Mesendoderm (in vitro differentiated cells): Measurements from ENCODE around the gene SND1. TPM values are rescaled to one million over a fixed set of nuclear protein-coding genes. Genes with fewer than 3 reads are reported as not detected.
A peak's percentile ranks its signal among the peaks of the same experiment; 100 is the strongest.

Experiments used
- DNase-seq: peaks from one replicate; pipeline ENCODE4 v3.0.0; 2013
- H2AK5ac ChIP-seq: 2 replicates; pipeline ENCODE4 v1.6.1; 2013; ENCODE audit warnings: low read length, inconsistent platforms
- H2BK120ac ChIP-seq: 2 replicates; pipeline ENCODE4 v1.6.1; 2013; ENCODE audit warnings: low read depth, mild to moderate bottlenecking, low read length, moderate library complexity, mixed read lengths
- H2BK15ac ChIP-seq: replicated peaks from 2 replicates; pipeline ENCODE4 v1.6.1; 2013; ENCODE audit warnings: low read depth, mild to moderate bottlenecking, moderate library complexity
- H2BK5ac ChIP-seq: 2 replicates; pipeline ENCODE4 v1.6.1; 2013; ENCODE audit warnings: low read length, inconsistent platforms
- H3K18ac ChIP-seq: 2 replicates; pipeline ENCODE4 v1.6.1; 2013; ENCODE audit warnings: mild to moderate bottlenecking, low read length, mixed read lengths
- H3K23ac ChIP-seq: one replicate; pipeline ENCODE4 v1.6.1; 2013; ENCODE audit warnings: low read length
- H3K27ac ChIP-seq: 2 replicates; pipeline ENCODE4 v1.5.1; 2013; ENCODE audit warnings: low read depth, mild to moderate bottlenecking, inconsistent platforms, low read length, moderate library complexity
- H3K27me3 ChIP-seq: 2 replicates; pipeline ENCODE4 v1.6.1; 2013; ENCODE audit warnings: low read length, control low read depth, mild to moderate bottlenecking, inconsistent platforms; ENCODE audit not compliant: insufficient read depth, poor library complexity
- H3K36me3 ChIP-seq: 2 replicates; pipeline ENCODE4 v1.6.1; 2013; ENCODE audit warnings: low read length, inconsistent platforms; ENCODE audit not compliant: control insufficient read depth, insufficient read depth
- H3K4ac ChIP-seq: one replicate; pipeline ENCODE4 v1.6.1; 2013; ENCODE audit warnings: low read depth, mild to moderate bottlenecking, low read length, moderate library complexity
- H3K4me1 ChIP-seq: 2 replicates; pipeline ENCODE4 v1.6.1; 2013; ENCODE audit warnings: low read depth, low read length, inconsistent platforms; ENCODE audit not compliant: control insufficient read depth
- H3K4me2 ChIP-seq: 2 replicates; pipeline ENCODE4 v1.6.1; 2013; ENCODE audit warnings: low read length
- H3K4me3 ChIP-seq: 2 replicates; pipeline ENCODE4 v1.5.1; 2013; ENCODE audit warnings: mild to moderate bottlenecking, low read length
- H3K56ac ChIP-seq: one replicate; pipeline ENCODE4 v1.6.1; 2013; ENCODE audit warnings: low read length
- H3K79me1 ChIP-seq: 2 replicates; pipeline ENCODE4 v1.6.1; 2013; ENCODE audit warnings: low read length, inconsistent platforms
- H3K79me2 ChIP-seq: 2 replicates; pipeline ENCODE4 v1.6.1; 2013; ENCODE audit warnings: mild to moderate bottlenecking, low read length; ENCODE audit not compliant: control insufficient read depth, insufficient read depth
- H3K9ac ChIP-seq: 2 replicates; pipeline ENCODE4 v1.6.1; 2013; ENCODE audit warnings: low read length, inconsistent platforms
- H4K5ac ChIP-seq: one replicate; pipeline ENCODE4 v1.6.1; 2013; ENCODE audit warnings: low read length
- H4K8ac ChIP-seq: one replicate; pipeline ENCODE4 v1.6.1; 2013; ENCODE audit warnings: low read depth, mild to moderate bottlenecking, control low read depth, low read length, moderate library complexity
- WGBS: extraction: QIAGEN DNeasy Blood & Tissue Kit; methylation state at CpG from one replicate; pipeline ENCODE4 v1.1.7; 2013; ENCODE audit warnings: low lambda C conversion rate, missing lambda C conversion rate; ENCODE audit not compliant: insufficient coverage; ENCODE audit errors: extremely low coverage; 5-methylcytosine and 5-hydroxymethylcytosine counted together
- polyA plus RNA-seq, 2 experiments: library from polyadenylated mRNA; stranded (reverse); fragments of 200-250 nt; gene quantifications; one replicate each; pipeline ENCODE4 v1.2.3, GENCODE V29; 2013

SND1 gene
- 94.6 TPM for polyA plus RNA-seq (2013, experiment 1 of 2)
- polyA plus RNA-seq (2013, experiment 2 of 2) = 95.9 TPM

GRCh38 chr7:127651556-127652332, at the start of gene SND1:
TSS of gene SND1 (plus strand) at chr7:127652194. CDS start at chr7:127652374, 180 bp downstream.
- H4K8ac ChIP-seq = peak within 1 kb of the TSS; percentile 29
- no peak within 1 kb of the TSS for H2BK15ac ChIP-seq
- H3K4me1 ChIP-seq = peaks cover 7% of the 10 kb centered on the region
- peak within 1 kb of the TSS; percentile 100 for H3K56ac ChIP-seq
- H3K9ac ChIP-seq = peak within 1 kb of the TSS; percentile 100
- WGBS = no CpG with 5 or more reads among the region's 67 CpGs
- peak; percentile 100 for DNase-seq
- H2BK5ac ChIP-seq = peak within 1 kb of the TSS; percentile 81
- H3K27ac ChIP-seq = peak within 1 kb of the TSS; percentile 63
- H2BK120ac ChIP-seq = peak within 1 kb of the TSS; percentile 47
- H3K79me1 ChIP-seq = peaks cover 9% of the 10 kb centered on the region
- peak within 1 kb of the TSS; percentile 99 for H3K4me3 ChIP-seq
- H2AK5ac ChIP-seq = peak within 1 kb of the TSS; percentile 35
- H4K5ac ChIP-seq = peak within 1 kb of the TSS; percentile 84
- H3K27me3 ChIP-seq = no peaks in the 10 kb centered on the region
- H3K4me2 ChIP-seq = peak within 1 kb of the TSS; percentile 96
- peaks cover 46% of the 10 kb centered on the region for H3K79me2 ChIP-seq
- H3K4ac ChIP-seq = peak within 1 kb of the TSS; percentile 78
- no peaks in the 10 kb centered on the region for H3K36me3 ChIP-seq
- peak within 1 kb of the TSS; percentile 78 for H3K18ac ChIP-seq
- peak within 1 kb of the TSS; percentile 83 for H3K23ac ChIP-seq

- Histone ChIP-seq H3K27me3 (no peaks in the 10 kb centered on the region), H4K8ac (no peak overlapping the region), H2BK120ac (no peak overlapping the region), H2AK5ac (no peak overlapping the region), H3K4ac (no peak overlapping the region), H2BK5ac (no peak overlapping the region), H3K4me2 (no peak overlapping the region), H3K27ac (no peak overlapping the region), H3K36me3 (no peaks in the 10 kb centered on the region), H3K79me1 (no peaks in the 10 kb centered on the region), H3K9ac (no peak overlapping the region), H4K5ac (no peak overlapping the region), H3K4me1 (no peaks in the 10 kb centered on the region), H2BK15ac (no peak overlapping the region), H3K23ac (no peak overlapping the region), H3K79me2 (no peaks in the 10 kb centered on the region), H3K18ac (no peak overlapping the region), H3K56ac (no peak overlapping the region), H3K4me3 (no peak overlapping the region)
- no CpG with 5 or more reads among the region's 6 CpGs for WGBS
- no peak for DNase-seq
Measured at GRCh38 chr7:127608446-127608845, 43.5 kb upstream of the SND1 start.

- H2BK120ac ChIP-seq = no peak overlapping the region
- no peak overlapping the region for H3K4ac ChIP-seq
- no peak overlapping the region for H3K18ac ChIP-seq
- H2AK5ac ChIP-seq = no peak overlapping the region
- no CpG with 5 or more reads among the region's 6 CpGs for WGBS
- H4K8ac ChIP-seq = no peak overlapping the region
- no peak overlapping the region for H2BK15ac ChIP-seq
- H3K27ac ChIP-seq = no peak overlapping the region
- H3K27me3 ChIP-seq = no peaks in the 10 kb centered on the region
- H3K4me3 ChIP-seq = no peak overlapping the region
- no peaks in the 10 kb centered on the region for H3K79me1 ChIP-seq
- DNase-seq = no peak
- H3K4me2 ChIP-seq = no peak overlapping the region
- no peak overlapping the region for H3K9ac ChIP-seq
- no peak overlapping the region for H2BK5ac ChIP-seq
- H3K56ac ChIP-seq = no peak overlapping the region
- no peaks in the 10 kb centered on the region for H3K4me1 ChIP-seq
- H4K5ac ChIP-seq = no peak overlapping the region
- H3K79me2 ChIP-seq = no peaks in the 10 kb centered on the region
- no peaks in the 10 kb centered on the region for H3K36me3 ChIP-seq
- H3K23ac ChIP-seq = no peak overlapping the region
Measured at GRCh38 chr7:127609297-127609696, 42.7 kb upstream of the SND1 start.

- no peak overlapping the region for H3K18ac ChIP-seq
- no peaks in the 10 kb centered on the region for H3K79me2 ChIP-seq
- H3K9ac ChIP-seq = no peak overlapping the region
- DNase-seq = no peak
- H3K79me1 ChIP-seq = no peaks in the 10 kb centered on the region
- H2BK120ac ChIP-seq = no peak overlapping the region
- no peak overlapping the region for H2BK5ac ChIP-seq
- H2BK15ac ChIP-seq = no peak overlapping the region
- H3K36me3 ChIP-seq = no peaks in the 10 kb centered on the region
- H3K4me2 ChIP-seq = no peak overlapping the region
- no peak overlapping the region for H2AK5ac ChIP-seq
- H4K5ac ChIP-seq = no peak overlapping the region
- no peak overlapping the region for H3K56ac ChIP-seq
- no peak overlapping the region for H3K4me3 ChIP-seq
- H3K27ac ChIP-seq = no peak overlapping the region
- H4K8ac ChIP-seq = no peak overlapping the region
- no peaks in the 10 kb centered on the region for H3K4me1 ChIP-seq
- H3K27me3 ChIP-seq = no peaks in the 10 kb centered on the region
- no peak overlapping the region for H3K23ac ChIP-seq
- no peak overlapping the region for H3K4ac ChIP-seq
- no CpG with 5 or more reads among the region's 1 CpG for WGBS
Measured at GRCh38 chr7:127612263-127612662, 39.7 kb upstream of the SND1 start.

- H2BK5ac ChIP-seq = no peak overlapping the region
- H3K4ac ChIP-seq = no peak overlapping the region
- H3K79me2 ChIP-seq = no peaks in the 10 kb centered on the region
- no peak overlapping the region for H3K23ac ChIP-seq
- no peaks in the 10 kb centered on the region for H3K27me3 ChIP-seq
- H3K56ac ChIP-seq = no peak overlapping the region
- H3K36me3 ChIP-seq = no peaks in the 10 kb centered on the region
- WGBS = no CpG with 5 or more reads among the region's 5 CpGs
- no peak overlapping the region for H3K18ac ChIP-seq
- H3K4me1 ChIP-seq = peaks cover 2% of the 10 kb centered on the region
- H3K4me3 ChIP-seq = no peak overlapping the region
- no peak overlapping the region for H4K8ac ChIP-seq
- H3K4me2 ChIP-seq = no peak overlapping the region
- H3K27ac ChIP-seq = no peak overlapping the region
- H2BK15ac ChIP-seq = no peak overlapping the region
- H2AK5ac ChIP-seq = no peak overlapping the region
- H2BK120ac ChIP-seq = no peak overlapping the region
- no peak overlapping the region for H4K5ac ChIP-seq
- no peaks in the 10 kb centered on the region for H3K79me1 ChIP-seq
- H3K9ac ChIP-seq = no peak overlapping the region
- DNase-seq = no peak
Measured at GRCh38 chr7:127616724-127617123, 35.3 kb upstream of the SND1 start.
